ENCODE results near the gene KRTAP10-10. TPM values are rescaled to one million over a fixed set of nuclear protein-coding genes. Genes with fewer than 3 reads are reported as not detected.

KRTAP10-10 gene
- total and polyA plus RNA-seq, 4 donors = not detected

GRCh38 chr21:44594406-44594916, 42.7 kb upstream of the KRTAP10-10 start:
- H3K27ac ChIP-seq (ENCODE audit: low read depth in 1 of 2, low read length in 2 of 2) = no peak overlapping the region
- 81% methylated on average over 12 of the region's 12 CpGs for WGBS

More at GRCh38 chr21:44594406-44594916, 42.7 kb upstream of the KRTAP10-10 start:
- H3K9ac ChIP-seq (ENCODE audit: low read depth in 1 of 2, low read length in 2 of 2) = no peak overlapping the region
- DNase-seq (ENCODE audit: low spot score) = no peak
- no peaks in the 10 kb centered on the region for H3K9me3 ChIP-seq (ENCODE audit: control insufficient read depth in 4 of 4, low read length in 3 of 4)
- H3K4me3 ChIP-seq (ENCODE audit: low read depth in 1 of 3, low read length in 3 of 3) = no peak overlapping the region
- H3K36me3 ChIP-seq (ENCODE audit: control insufficient read depth in 4 of 4, insufficient read depth in 3 of 4, low read depth in 1 of 4, low read length in 3 of 4) = no peaks in the 10 kb centered on the region
- H3K27me3 ChIP-seq (ENCODE audit: control insufficient read depth in 4 of 4, insufficient read depth in 4 of 4, low read length in 3 of 4) = no peaks in the 10 kb centered on the region
- TF ChIP-seq YY1 (IDR thresholded peaks at IDR 0.05) = no peak
- no peak for TF ChIP-seq NR2F2 (IDR thresholded peaks at IDR 0.05)
- TF ChIP-seq RAD21 (IDR thresholded peaks at IDR 0.05) = no peak
- TF ChIP-seq, protein P1, sequence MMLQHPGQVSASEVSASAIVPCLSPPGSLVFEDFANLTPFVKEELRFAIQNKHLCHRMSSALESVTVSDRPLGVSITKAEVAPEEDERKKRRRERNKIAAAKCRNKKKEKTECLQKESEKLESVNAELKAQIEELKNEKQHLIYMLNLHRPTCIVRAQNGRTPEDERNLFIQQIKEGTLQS (IDR thresholded peaks at IDR 0.05) = no peak
- no peak for TF ChIP-seq HNF4G (IDR thresholded peaks at IDR 0.05)
- TF ChIP-seq EGR1 (IDR thresholded peaks at IDR 0.05; ENCODE audit: low read depth in 2 of 2) = no peak
- no peak for TF ChIP-seq TAF1 (conservative IDR thresholded peaks at IDR 0.05)
- no peak for TF ChIP-seq RXRA (IDR thresholded peaks at IDR 0.05)
- no peak for TF ChIP-seq SP1 (IDR thresholded peaks at IDR 0.05)
- no peak for TF ChIP-seq HNF4A (conservative IDR thresholded peaks at IDR 0.05)
- TF ChIP-seq, protein P2, sequence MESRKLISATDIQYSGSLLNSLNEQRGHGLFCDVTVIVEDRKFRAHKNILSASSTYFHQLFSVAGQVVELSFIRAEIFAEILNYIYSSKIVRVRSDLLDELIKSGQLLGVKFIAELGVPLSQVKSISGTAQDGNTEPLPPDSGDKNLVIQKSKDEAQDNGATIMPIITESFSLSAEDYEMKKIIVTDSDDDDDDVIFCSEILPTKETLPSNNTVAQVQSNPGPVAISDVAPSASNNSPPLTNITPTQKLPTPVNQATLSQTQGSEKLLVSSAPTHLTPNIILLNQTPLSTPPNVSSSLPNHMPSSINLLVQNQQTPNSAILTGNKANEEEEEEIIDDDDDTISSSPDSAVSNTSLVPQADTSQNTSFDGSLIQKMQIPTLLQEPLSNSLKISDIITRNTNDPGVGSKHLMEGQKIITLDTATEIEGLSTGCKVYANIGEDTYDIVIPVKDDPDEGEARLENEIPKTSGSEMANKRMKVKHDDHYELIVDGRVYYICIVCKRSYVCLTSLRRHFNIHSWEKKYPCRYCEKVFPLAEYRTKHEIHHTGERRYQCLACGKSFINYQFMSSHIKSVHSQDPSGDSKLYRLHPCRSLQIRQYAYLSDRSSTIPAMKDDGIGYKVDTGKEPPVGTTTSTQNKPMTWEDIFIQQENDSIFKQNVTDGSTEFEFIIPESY (IDR thresholded peaks at IDR 0.05) = no peak
- TF ChIP-seq, protein P3, sequence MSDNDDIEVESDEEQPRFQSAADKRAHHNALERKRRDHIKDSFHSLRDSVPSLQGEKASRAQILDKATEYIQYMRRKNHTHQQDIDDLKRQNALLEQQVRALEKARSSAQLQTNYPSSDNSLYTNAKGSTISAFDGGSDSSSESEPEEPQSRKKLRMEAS (IDR thresholded peaks at IDR 0.05) = no peak
- no peak for TF ChIP-seq GABPA (IDR thresholded peaks at IDR 0.05 in 1 of 2, conservative IDR thresholded peaks at IDR 0.05 in 1 of 2)
- TF ChIP-seq, protein P4, sequence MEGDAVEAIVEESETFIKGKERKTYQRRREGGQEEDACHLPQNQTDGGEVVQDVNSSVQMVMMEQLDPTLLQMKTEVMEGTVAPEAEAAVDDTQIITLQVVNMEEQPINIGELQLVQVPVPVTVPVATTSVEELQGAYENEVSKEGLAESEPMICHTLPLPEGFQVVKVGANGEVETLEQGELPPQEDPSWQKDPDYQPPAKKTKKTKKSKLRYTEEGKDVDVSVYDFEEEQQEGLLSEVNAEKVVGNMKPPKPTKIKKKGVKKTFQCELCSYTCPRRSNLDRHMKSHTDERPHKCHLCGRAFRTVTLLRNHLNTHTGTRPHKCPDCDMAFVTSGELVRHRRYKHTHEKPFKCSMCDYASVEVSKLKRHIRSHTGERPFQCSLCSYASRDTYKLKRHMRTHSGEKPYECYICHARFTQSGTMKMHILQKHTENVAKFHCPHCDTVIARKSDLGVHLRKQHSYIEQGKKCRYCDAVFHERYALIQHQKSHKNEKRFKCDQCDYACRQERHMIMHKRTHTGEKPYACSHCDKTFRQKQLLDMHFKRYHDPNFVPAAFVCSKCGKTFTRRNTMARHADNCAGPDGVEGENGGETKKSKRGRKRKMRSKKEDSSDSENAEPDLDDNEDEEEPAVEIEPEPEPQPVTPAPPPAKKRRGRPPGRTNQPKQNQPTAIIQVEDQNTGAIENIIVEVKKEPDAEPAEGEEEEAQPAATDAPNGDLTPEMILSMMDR (IDR thresholded peaks at IDR 0.05; ENCODE audit: low read depth, low read length, missing input control) = no peak
- TF ChIP-seq FOXA2 (IDR thresholded peaks at IDR 0.05) = no peak
- TF ChIP-seq, protein P5, sequence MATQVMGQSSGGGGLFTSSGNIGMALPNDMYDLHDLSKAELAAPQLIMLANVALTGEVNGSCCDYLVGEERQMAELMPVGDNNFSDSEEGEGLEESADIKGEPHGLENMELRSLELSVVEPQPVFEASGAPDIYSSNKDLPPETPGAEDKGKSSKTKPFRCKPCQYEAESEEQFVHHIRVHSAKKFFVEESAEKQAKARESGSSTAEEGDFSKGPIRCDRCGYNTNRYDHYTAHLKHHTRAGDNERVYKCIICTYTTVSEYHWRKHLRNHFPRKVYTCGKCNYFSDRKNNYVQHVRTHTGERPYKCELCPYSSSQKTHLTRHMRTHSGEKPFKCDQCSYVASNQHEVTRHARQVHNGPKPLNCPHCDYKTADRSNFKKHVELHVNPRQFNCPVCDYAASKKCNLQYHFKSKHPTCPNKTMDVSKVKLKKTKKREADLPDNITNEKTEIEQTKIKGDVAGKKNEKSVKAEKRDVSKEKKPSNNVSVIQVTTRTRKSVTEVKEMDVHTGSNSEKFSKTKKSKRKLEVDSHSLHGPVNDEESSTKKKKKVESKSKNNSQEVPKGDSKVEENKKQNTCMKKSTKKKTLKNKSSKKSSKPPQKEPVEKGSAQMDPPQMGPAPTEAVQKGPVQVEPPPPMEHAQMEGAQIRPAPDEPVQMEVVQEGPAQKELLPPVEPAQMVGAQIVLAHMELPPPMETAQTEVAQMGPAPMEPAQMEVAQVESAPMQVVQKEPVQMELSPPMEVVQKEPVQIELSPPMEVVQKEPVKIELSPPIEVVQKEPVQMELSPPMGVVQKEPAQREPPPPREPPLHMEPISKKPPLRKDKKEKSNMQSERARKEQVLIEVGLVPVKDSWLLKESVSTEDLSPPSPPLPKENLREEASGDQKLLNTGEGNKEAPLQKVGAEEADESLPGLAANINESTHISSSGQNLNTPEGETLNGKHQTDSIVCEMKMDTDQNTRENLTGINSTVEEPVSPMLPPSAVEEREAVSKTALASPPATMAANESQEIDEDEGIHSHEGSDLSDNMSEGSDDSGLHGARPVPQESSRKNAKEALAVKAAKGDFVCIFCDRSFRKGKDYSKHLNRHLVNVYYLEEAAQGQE (IDR thresholded peaks at IDR 0.05) = no peak
- no peak for TF ChIP-seq JUND (IDR thresholded peaks at IDR 0.05)
- no peak for TF ChIP-seq FOXA1 (IDR thresholded peaks at IDR 0.05)
- H3K4me1 ChIP-seq (ENCODE audit: control insufficient read depth in 4 of 4, insufficient read depth in 4 of 4, low read length in 3 of 4) = peaks cover 1 to 27% (median 16%) of the 10 kb centered on the region in 4 donors

All from liver (tissue), 9 donors.